Psoas muscle (tissue), 8 donors: ENCODE results near the gene BICC1. TPM values are rescaled to one million over a fixed set of nuclear protein-coding genes. Genes with fewer than 3 reads are reported as not detected.

Source experiments
- ATAC-seq, 4 donors: fragments of 200-7000 bp; cut with Tn5 transposase; one replicate each; pipeline ENCODE4 v1.9.1; 2020; ENCODE audit warnings: moderate library complexity in 3 of 4, mild to moderate bottlenecking in 2 of 4
- DNase-seq, 2 donors: peaks; one replicate each; pipeline ENCODE4 v3.0.0-alpha.2; 2020
- H3K27ac ChIP-seq: fragments of 200-600 bp; one replicate; pipeline ENCODE4 v1.8.0; 2022
- H3K27me3 ChIP-seq, 3 donors: fragments of 200-600 bp in 1 of 3; one replicate each; pipeline versions ENCODE4 v1.6.1 to v1.8.0; 2013 to 2022; ENCODE audit warnings: low read length in 2 of 3, mild to moderate bottlenecking in 2 of 3, moderate library complexity in 1 of 3; ENCODE audit not compliant: insufficient read depth in 3 of 3
- H3K36me3 ChIP-seq, 2 donors: fragments of 200-600 bp in 1 of 2; one replicate each; pipeline versions ENCODE4 v1.6.1 to v1.8.0; 2013 to 2022; ENCODE audit warnings: low read depth in 1 of 2, mild to moderate bottlenecking in 1 of 2, moderate library complexity in 1 of 2; ENCODE audit not compliant: insufficient read depth in 1 of 2
- H3K4me1 ChIP-seq: fragments of 200-600 bp; one replicate; pipeline ENCODE4 v1.8.0; 2022
- H3K4me3 ChIP-seq: fragments of 200-600 bp; one replicate; pipeline ENCODE4 v1.8.0; 2022; ENCODE audit warnings: mild to moderate bottlenecking
- H3K9me3 ChIP-seq: fragments of 200-600 bp; one replicate; pipeline ENCODE4 v1.8.0; 2022
- WGBS, 3 donors: extraction: QIAGEN DNeasy Blood & Tissue Kit; methylation state at CpG; one replicate each; pipeline versions ENCODE4 v1.1.6 to v1.1.7; 2013; 5-methylcytosine and 5-hydroxymethylcytosine counted together
- intact Hi-C, 2 donors: fragments of 100-400 bp; cut with DNase I; formaldehyde crosslinking; loops; one replicate each; pipeline versions ENCODE4 v1.11.0 to v1.14.2; 2022
- polyA plus RNA-seq, 3 donors: library from polyadenylated mRNA; stranded (reverse); fragments of 200-250 nt; gene quantifications; one replicate each; pipeline ENCODE4 v1.2.3, GENCODE V29; 2013
- total RNA-seq, 4 donors: library from RNA; stranded (reverse); fragmentation: NEBNext Ultra II Directional in 2 of 4; extraction: Animal tissue kit (Norgen Biotek cat#: 25700) in 2 of 4; gene quantifications; one replicate each; pipeline versions ENCODE4 v1.2.1 to v1.2.4, GENCODE V29; 2021 to 2023
- TF ChIP-seq, protein P1 (sequence below): fragments of 200-600 bp; IDR thresholded peaks from one replicate; pipeline ENCODE4 v1.8.0; 2022; ENCODE audit warnings: antibody characterized with exemption
- donor health status: healthy with polysubstance abuse.
- donor health status: DM: no; HTN: no; CAD: no; lungs with moderate emphysema.
- donor health status: Bipolar disorder and iron deficiency.
- donor health status: healthy.
- donor health status: DM: yes; HTN: yes; CAD: no.
- donor health status: DM: no; HTN: no; CAD: no.
- donor health status: DM: no; HTN: no; CAD: no.
- donor health status: DM: yes; HTN: yes; CAD: no.

Gene BICC1
- total and polyA plus RNA-seq, 7 donors: 4.7 to 13.2 (median 6.9) TPM

DNA sequence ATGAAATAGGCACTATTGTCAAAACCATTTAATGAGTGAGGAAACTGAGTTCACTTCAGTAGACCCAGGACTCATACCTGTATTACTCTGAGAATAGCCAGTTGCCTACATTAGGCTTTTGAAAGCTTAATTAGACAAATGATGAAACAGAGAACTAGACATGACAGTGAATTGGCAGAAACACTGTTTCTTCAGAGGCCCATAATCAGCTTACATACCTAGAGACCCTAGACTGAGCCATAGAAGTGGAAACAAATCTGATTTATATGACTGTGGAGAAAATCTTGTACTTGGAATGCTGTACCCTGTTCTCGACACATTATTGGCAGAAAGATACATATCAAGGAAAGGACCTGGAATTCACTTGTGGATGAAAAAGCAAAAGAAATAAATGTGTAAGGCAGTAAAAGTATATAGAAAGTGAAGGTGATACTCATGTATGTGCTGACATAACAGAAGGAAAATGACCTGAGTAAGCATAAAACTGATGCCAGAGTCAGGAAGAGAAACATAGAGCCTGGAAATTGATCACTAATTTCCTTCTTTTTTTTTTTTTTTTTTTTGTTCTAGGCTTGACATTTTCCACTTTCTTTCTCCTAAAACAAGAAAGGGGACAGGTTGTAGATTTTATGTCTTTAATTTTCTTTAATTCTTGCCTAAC, 251.5 kb downstream of the BICC1 start:
- no peaks in the 10 kb centered on the region for H3K4me1 ChIP-seq
- peaks cover 6% of the 10 kb centered on the region for H3K9me3 ChIP-seq
- TF ChIP-seq, protein P1, sequence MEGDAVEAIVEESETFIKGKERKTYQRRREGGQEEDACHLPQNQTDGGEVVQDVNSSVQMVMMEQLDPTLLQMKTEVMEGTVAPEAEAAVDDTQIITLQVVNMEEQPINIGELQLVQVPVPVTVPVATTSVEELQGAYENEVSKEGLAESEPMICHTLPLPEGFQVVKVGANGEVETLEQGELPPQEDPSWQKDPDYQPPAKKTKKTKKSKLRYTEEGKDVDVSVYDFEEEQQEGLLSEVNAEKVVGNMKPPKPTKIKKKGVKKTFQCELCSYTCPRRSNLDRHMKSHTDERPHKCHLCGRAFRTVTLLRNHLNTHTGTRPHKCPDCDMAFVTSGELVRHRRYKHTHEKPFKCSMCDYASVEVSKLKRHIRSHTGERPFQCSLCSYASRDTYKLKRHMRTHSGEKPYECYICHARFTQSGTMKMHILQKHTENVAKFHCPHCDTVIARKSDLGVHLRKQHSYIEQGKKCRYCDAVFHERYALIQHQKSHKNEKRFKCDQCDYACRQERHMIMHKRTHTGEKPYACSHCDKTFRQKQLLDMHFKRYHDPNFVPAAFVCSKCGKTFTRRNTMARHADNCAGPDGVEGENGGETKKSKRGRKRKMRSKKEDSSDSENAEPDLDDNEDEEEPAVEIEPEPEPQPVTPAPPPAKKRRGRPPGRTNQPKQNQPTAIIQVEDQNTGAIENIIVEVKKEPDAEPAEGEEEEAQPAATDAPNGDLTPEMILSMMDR: no peak
- no peak for DNase-seq
- intact Hi-C loops: no loop called here
- H3K27me3 ChIP-seq: no peaks in the 10 kb centered on the region
- no peaks in the 10 kb centered on the region for H3K36me3 ChIP-seq
- no peak overlapping the region for H3K4me3 ChIP-seq
- ATAC-seq: peak in 1 of 4 donors; percentile 37
- no peak overlapping the region for H3K27ac ChIP-seq
- WGBS, 3 donors: 61 to 74% (median 67%) methylated on average over 1 of the region's 1 CpG

- no peak overlapping the region for H3K4me3 ChIP-seq
- H3K27ac ChIP-seq: no peak overlapping the region
- peaks cover 6% of the 10 kb centered on the region for H3K9me3 ChIP-seq
- H3K4me1 ChIP-seq: no peaks in the 10 kb centered on the region
- intact Hi-C loops: no loop called here
- no peaks in the 10 kb centered on the region for H3K36me3 ChIP-seq
- H3K27me3 ChIP-seq: no peaks in the 10 kb centered on the region
- TF ChIP-seq, protein P1: no peak
- ATAC-seq: no peak
- WGBS, 3 donors: 43 to 64% (median 52%) methylated on average over 3 of the region's 3 CpGs
- no peak for DNase-seq
These were observed 253.2 kb downstream of the BICC1 start for GRCh38 chr10:58765910-58766309.

DNA sequence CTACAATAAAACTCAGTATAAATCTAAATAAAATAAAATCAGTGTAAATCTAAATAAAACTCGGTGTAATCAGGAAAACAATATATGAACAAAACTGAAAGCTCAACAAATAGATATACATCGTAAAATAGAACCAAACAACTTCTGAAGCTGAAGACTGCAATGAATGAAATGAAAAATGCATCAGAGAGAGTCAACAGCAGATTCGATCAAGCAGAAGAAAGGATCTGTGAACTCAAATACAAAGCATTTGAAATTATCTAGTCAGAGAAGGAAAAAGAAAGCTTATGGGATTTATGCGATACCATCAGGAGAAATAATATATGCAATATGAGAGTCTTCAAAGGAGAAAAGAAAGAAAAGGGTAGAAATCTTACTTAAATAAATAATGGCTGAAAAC, 255.0 kb downstream of the BICC1 start:
- H3K36me3 ChIP-seq: no peaks in the 10 kb centered on the region
- H3K27ac ChIP-seq: no peak overlapping the region
- intact Hi-C loops: no loop called here
- DNase-seq: no peak
- H3K27me3 ChIP-seq: no peaks in the 10 kb centered on the region
- H3K4me3 ChIP-seq: no peak overlapping the region
- H3K9me3 ChIP-seq: peaks cover 6% of the 10 kb centered on the region
- TF ChIP-seq, protein P1: no peak
- H3K4me1 ChIP-seq: no peaks in the 10 kb centered on the region
- 97 to 99% (median 98%) methylated on average over 4 of the region's 4 CpGs for whole genome bisulfite sequencing, 3 donors
- no peak for ATAC-seq

DNA sequence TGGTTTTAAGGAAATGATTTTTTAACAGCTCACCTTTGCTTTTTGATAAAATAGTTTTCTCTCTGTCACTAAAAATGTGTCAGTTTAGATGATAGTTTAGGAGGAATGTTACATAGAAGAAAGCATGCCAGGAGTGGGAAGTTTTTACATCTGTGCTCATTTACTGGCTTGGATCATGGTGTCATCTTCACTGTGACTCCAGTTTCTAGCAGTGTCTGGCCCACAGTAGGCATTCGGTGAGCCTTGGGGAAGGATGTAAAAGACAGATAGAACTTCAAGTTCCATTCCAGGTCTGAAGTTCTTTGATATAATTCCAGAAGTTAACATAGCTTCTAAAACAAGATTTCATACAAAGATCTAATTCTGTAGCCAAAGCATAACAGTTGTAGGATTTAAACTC, 259.2 kb downstream of the BICC1 start:
- H3K27me3 ChIP-seq: no peaks in the 10 kb centered on the region
- H3K36me3 ChIP-seq: no peaks in the 10 kb centered on the region
- peak overlapping the region; percentile 76 for H3K27ac ChIP-seq
- H3K4me3 ChIP-seq: no peak overlapping the region
- H3K9me3 ChIP-seq: peaks cover 6% of the 10 kb centered on the region
- ATAC-seq (peak in 2 of 4 donors; percentile 39 to 56), DNase-seq (no peak)
- TF ChIP-seq, protein P1: no peak
- intact Hi-C loops: no loop called here
- peaks cover 4% of the 10 kb centered on the region for H3K4me1 ChIP-seq
- WGBS, 3 donors: 19 to 29% (median 26%) methylated on average over 1 of the region's 1 CpG

- Histone ChIP-seq H3K27me3 (no peaks in the 10 kb centered on the region), H3K9me3 (peaks cover 4% of the 10 kb centered on the region), H3K4me3 (no peak overlapping the region), H3K36me3 (no peaks in the 10 kb centered on the region), H3K4me1 (peaks cover 4% of the 10 kb centered on the region), H3K27ac (peak overlapping the region; percentile 76)
- ATAC-seq: no peak
- 70 to 77% (median 71%) methylated on average over 3 of the region's 3 CpGs for WGBS, 3 donors
- TF ChIP-seq, protein P1: no peak
- intact Hi-C loops: no loop called here
- no peak for DNase-seq
These were observed 260.1 kb downstream of the BICC1 start for GRCh38 chr10:58772758-58773157.
